Mucosa of descending colon (tissue), 3 donors: ENCODE measurements around the gene CTH. TPM values are rescaled to one million over a fixed set of nuclear protein-coding genes. Genes with fewer than 3 reads are reported as not detected.
"Not testable (repeated sequence)": the region's sequence is repeated elsewhere in the genome, so short reads cannot be mapped to it uniquely, and the experiment has no call there.

Experiments
- ATAC-seq: fragments of 200-7000 bp; cut with Tn5 transposase; one replicate; pipeline ENCODE4 v1.9.1; 2020; ENCODE audit warnings: mild to moderate bottlenecking, moderate library complexity
- DNase-seq, 3 donors: peaks; one replicate each; pipeline ENCODE4 v3.0.0-alpha.2; 2020
- H3K36me3 ChIP-seq: fragments of 200-600 bp; one replicate; pipeline ENCODE4 v1.8.0; 2021; ENCODE audit warnings: low read depth, mild to moderate bottlenecking
- H3K4me1 ChIP-seq: fragments of 200-600 bp; one replicate; pipeline ENCODE4 v1.8.0; 2021; ENCODE audit warnings: low read depth, mild to moderate bottlenecking
- H3K4me3 ChIP-seq: fragments of 200-600 bp; one replicate; pipeline ENCODE4 v1.8.0; 2021; ENCODE audit warnings: mild to moderate bottlenecking
- H3K9me3 ChIP-seq: fragments of 200-600 bp; one replicate; pipeline ENCODE4 v1.8.0; 2021; ENCODE audit warnings: mild to moderate bottlenecking
- intact Hi-C, 2 donors: fragments of 100-400 bp; cut with DNase I in 1 of 2; cut with micrococcal nuclease in 1 of 2; formaldehyde crosslinking; loops; one replicate each; pipeline versions ENCODE4 v1.11.0 to v1.11.1; 2022; cut with DNase I, micrococcal nuclease
- total RNA-seq, 3 donors: library from RNA; stranded (reverse); fragmentation: NEBNext Ultra II Directional in 2 of 3; extraction: Animal tissue kit (Norgen Biotek cat#: 25700) in 2 of 3; gene quantifications; one replicate each; pipeline versions ENCODE4 v1.2.1 to v1.2.4, GENCODE V29; 2021 to 2023
- TF ChIP-seq, protein P1 (sequence below): fragments of 200-600 bp; IDR thresholded peaks from one replicate; pipeline ENCODE4 v1.8.0; 2022; ENCODE audit warnings: antibody characterized with exemption, mild to moderate bottlenecking
- donor health status: DM: no; HTN: no; CAD: no; lungs with moderate emphysema.
- donor health status: DM: no; HTN: no; CAD: no.
- donor health status: DM: no; HTN: yes; CAD: no.

CTH gene
- total RNA-seq, 3 donors from 2014 or later = 5.4 to 13.8 (median 7.2) TPM

- Histone ChIP-seq H3K9me3 (no peaks in the 10 kb centered on the region), H3K36me3 (no peaks in the 10 kb centered on the region), H3K4me3 (no peak overlapping the region), H3K4me1 (peaks cover 3% of the 10 kb centered on the region)
- intact Hi-C loops = no loop called here
- TF ChIP-seq, protein P1, sequence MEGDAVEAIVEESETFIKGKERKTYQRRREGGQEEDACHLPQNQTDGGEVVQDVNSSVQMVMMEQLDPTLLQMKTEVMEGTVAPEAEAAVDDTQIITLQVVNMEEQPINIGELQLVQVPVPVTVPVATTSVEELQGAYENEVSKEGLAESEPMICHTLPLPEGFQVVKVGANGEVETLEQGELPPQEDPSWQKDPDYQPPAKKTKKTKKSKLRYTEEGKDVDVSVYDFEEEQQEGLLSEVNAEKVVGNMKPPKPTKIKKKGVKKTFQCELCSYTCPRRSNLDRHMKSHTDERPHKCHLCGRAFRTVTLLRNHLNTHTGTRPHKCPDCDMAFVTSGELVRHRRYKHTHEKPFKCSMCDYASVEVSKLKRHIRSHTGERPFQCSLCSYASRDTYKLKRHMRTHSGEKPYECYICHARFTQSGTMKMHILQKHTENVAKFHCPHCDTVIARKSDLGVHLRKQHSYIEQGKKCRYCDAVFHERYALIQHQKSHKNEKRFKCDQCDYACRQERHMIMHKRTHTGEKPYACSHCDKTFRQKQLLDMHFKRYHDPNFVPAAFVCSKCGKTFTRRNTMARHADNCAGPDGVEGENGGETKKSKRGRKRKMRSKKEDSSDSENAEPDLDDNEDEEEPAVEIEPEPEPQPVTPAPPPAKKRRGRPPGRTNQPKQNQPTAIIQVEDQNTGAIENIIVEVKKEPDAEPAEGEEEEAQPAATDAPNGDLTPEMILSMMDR = no peak
- no peak for DNase-seq
- no peak for ATAC-seq
Observed at GRCh38 chr1:70372426-70372825, 38.6 kb upstream of the CTH start.

DNA sequence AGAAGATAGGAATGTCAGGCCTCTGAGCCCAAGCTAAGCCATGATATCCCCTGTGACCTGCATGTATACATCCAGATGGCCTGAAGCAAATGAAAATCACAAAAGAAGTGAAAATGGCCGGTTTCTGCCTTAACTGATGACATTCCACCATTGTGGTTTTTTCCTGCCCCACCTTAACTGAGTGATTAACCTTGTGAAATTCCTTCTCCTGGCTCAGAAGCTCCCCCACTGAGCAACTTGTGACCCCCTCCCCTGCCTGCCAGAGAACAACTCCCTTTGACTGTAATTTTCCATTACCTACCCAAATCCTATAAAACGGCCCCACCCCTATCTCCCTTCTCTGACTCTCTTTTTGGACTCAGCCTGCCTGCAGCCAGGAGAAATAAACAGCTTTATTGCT is 37.5 kb upstream of the CTH start:
- intact Hi-C loops, ATAC-seq, H3K9me3 ChIP-seq, H3K4me1 ChIP-seq, DNase-seq, H3K4me3 ChIP-seq, H3K36me3 ChIP-seq: not testable (repeated sequence)

GRCh38 chr1:70376196-70376595 is 34.9 kb upstream of the CTH start:
- Histone ChIP-seq H3K36me3 (no peaks in the 10 kb centered on the region), H3K9me3 (no peaks in the 10 kb centered on the region), H3K4me3 (no peak overlapping the region), H3K4me1 (peaks cover 3% of the 10 kb centered on the region)
- ATAC-seq = no peak
- DNase-seq = no peak
- intact Hi-C loops = no loop called here
- TF ChIP-seq, protein P1 = no peak

DNA sequence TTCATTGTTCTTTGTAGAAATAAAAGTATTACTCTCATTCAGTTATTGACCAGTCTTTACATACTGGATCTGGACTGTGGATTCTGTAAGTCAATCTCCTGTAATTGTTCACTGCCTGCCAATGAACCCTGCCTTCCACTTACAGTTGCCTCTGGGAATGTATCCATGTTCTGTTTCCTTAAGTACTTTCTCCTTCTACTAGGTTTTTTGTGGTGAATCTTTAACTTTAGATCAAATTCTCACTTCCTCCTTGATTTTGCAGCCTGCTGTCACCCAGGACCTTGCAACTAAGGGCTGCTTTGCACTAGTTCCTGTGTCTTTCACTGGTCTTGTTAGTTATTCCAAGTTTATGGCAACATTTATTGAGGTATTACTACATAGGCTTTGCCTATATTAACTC is 28.4 kb upstream of the CTH start:
- no peaks in the 10 kb centered on the region for H3K9me3 ChIP-seq
- peak; percentile 65 for ATAC-seq
- intact Hi-C loops = no loop called here
- TF ChIP-seq, protein P1 = no peak
- no peak for DNase-seq
- H3K4me3 ChIP-seq = no peak overlapping the region
- no peaks in the 10 kb centered on the region for H3K4me1 ChIP-seq
- no peaks in the 10 kb centered on the region for H3K36me3 ChIP-seq

- H3K4me3 ChIP-seq = no peak overlapping the region
- DNase-seq (no peak), ATAC-seq (no peak)
- no peaks in the 10 kb centered on the region for H3K4me1 ChIP-seq
- intact Hi-C loops = no loop called here
- TF ChIP-seq, protein P1 = no peak
- no peaks in the 10 kb centered on the region for H3K9me3 ChIP-seq
- H3K36me3 ChIP-seq = no peaks in the 10 kb centered on the region
Observed at GRCh38 chr1:70383483-70383882, 27.6 kb upstream of the CTH start.

GRCh38 chr1:70384542-70384941 is 26.5 kb upstream of the CTH start:
- no peaks in the 10 kb centered on the region for H3K36me3 ChIP-seq
- no peaks in the 10 kb centered on the region for H3K4me1 ChIP-seq
- ATAC-seq (no peak), DNase-seq (no peak)
- intact Hi-C loops = no loop called here
- TF ChIP-seq, protein P1 = no peak
- H3K9me3 ChIP-seq = no peaks in the 10 kb centered on the region
- H3K4me3 ChIP-seq = no peak overlapping the region
